Measurements from ENCODE around the gene TMEM106B. TPM values are rescaled to one million over a fixed set of nuclear protein-coding genes. Genes with fewer than 3 reads are reported as not detected.

The TMEM106B gene
- total RNA-seq, 2 donors from 2014 or later = 40.3 to 59.6 TPM

DNA sequence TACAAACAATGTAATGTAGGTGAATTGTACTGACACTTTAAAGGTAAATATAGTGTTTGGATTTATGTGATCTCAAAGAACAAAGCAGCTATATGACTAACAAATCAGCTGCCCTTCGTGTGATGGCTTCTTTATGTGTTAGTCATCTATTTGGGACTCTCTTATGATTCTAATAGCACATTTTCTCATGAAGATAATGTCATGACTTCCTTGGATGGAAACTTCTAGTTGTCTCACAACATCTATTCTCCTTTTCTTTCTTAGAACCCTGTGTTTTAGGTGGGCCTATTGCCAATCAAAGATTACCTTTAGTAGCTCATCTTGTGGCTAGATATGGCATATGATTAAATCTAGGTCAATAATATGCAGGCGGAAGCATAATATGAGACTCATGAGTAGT, 45.0 kb downstream of the TMEM106B start:
- H3K4me3 ChIP-seq (ENCODE audit: low read length) = no peak overlapping the region
- H3K9ac ChIP-seq (ENCODE audit: extremely low read depth, low read length, poor library complexity, severe bottlenecking) = no peak overlapping the region
- H3K4me1 ChIP-seq (ENCODE audit: control insufficient read depth, insufficient read depth, low read length) = no peaks in the 10 kb centered on the region
- Mint-ChIP-seq H3K27ac (no peak overlapping the region), H3K4me3 (no peak overlapping the region), H3K36me3 (ENCODE audit: low read depth) (no peaks in the 10 kb centered on the region), H3K9me3 (peaks cover 2% of the 10 kb centered on the region), H3K27me3 (ENCODE audit: insufficient read depth) (no peaks in the 10 kb centered on the region), H3K4me1 (no peaks in the 10 kb centered on the region)
- DNase-seq = no peak
- H3K9me3 ChIP-seq (ENCODE audit: control insufficient read depth, low read length) = no peaks in the 10 kb centered on the region
- H3K27ac ChIP-seq (ENCODE audit: low read depth, low read length) = no peak overlapping the region
- H3K27me3 ChIP-seq (ENCODE audit: control insufficient read depth, insufficient read depth, low read length, poor library complexity, severe bottlenecking) = no peaks in the 10 kb centered on the region
- TF ChIP-seq, protein P1, sequence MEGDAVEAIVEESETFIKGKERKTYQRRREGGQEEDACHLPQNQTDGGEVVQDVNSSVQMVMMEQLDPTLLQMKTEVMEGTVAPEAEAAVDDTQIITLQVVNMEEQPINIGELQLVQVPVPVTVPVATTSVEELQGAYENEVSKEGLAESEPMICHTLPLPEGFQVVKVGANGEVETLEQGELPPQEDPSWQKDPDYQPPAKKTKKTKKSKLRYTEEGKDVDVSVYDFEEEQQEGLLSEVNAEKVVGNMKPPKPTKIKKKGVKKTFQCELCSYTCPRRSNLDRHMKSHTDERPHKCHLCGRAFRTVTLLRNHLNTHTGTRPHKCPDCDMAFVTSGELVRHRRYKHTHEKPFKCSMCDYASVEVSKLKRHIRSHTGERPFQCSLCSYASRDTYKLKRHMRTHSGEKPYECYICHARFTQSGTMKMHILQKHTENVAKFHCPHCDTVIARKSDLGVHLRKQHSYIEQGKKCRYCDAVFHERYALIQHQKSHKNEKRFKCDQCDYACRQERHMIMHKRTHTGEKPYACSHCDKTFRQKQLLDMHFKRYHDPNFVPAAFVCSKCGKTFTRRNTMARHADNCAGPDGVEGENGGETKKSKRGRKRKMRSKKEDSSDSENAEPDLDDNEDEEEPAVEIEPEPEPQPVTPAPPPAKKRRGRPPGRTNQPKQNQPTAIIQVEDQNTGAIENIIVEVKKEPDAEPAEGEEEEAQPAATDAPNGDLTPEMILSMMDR (conservative IDR thresholded peaks at IDR 0.05) = no peak
- 92 to 100% methylated on average over 1 to 2 of the region's 2 CpGs for WGBS, 2 experiments (ENCODE audit: insufficient coverage in 1 of 2, insufficient read length in 1 of 2)
- H3K36me3 ChIP-seq (ENCODE audit: control insufficient read depth, insufficient read depth, low read length) = no peaks in the 10 kb centered on the region

DNA sequence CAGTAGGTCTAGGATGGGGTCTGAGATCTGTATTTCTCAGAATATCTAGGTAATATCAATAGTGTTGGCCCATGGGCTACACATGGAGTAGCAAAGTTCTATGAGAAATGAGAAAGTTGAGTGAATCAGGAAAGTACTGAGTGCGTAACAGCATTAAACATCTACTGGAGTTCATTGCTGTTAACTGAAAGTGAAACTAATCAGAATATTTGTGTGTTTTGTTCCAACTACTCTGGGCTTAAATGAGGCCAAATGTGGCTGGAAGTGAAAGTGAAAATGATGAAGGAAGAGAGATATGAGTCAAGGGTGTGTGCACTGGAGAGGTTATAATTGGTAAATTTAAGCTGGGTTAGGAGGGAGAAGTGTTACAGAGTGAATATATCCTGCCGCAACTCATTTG, 46.5 kb downstream of the TMEM106B start:
- Histone ChIP-seq H3K9me3 (ENCODE audit: control insufficient read depth, low read length) (no peaks in the 10 kb centered on the region), H3K36me3 (ENCODE audit: control insufficient read depth, insufficient read depth, low read length) (no peaks in the 10 kb centered on the region), H3K27ac (ENCODE audit: low read depth, low read length) (no peak overlapping the region), H3K4me3 (ENCODE audit: low read length) (no peak overlapping the region), H3K27me3 (ENCODE audit: control insufficient read depth, insufficient read depth, low read length, poor library complexity, severe bottlenecking) (no peaks in the 10 kb centered on the region), H3K9ac (ENCODE audit: extremely low read depth, low read length, poor library complexity, severe bottlenecking) (no peak overlapping the region), H3K4me1 (ENCODE audit: control insufficient read depth, insufficient read depth, low read length) (no peaks in the 10 kb centered on the region)
- H3K9me3 Mint-ChIP-seq = peaks cover 2% of the 10 kb centered on the region
- no peak overlapping the region for H3K27ac Mint-ChIP-seq
- H3K27me3 Mint-ChIP-seq (ENCODE audit: insufficient read depth) = no peaks in the 10 kb centered on the region
- H3K36me3 Mint-ChIP-seq (ENCODE audit: low read depth) = no peaks in the 10 kb centered on the region
- H3K4me3 Mint-ChIP-seq = no peak overlapping the region
- no peak for DNase-seq
- no peaks in the 10 kb centered on the region for H3K4me1 Mint-ChIP-seq
- WGBS, 2 experiments (ENCODE audit: insufficient coverage in 1 of 2, insufficient read length in 1 of 2) = 92 to 100% methylated on average over 1 to 2 of the region's 2 CpGs
- TF ChIP-seq, protein P1 (conservative IDR thresholded peaks at IDR 0.05) = no peak

DNA sequence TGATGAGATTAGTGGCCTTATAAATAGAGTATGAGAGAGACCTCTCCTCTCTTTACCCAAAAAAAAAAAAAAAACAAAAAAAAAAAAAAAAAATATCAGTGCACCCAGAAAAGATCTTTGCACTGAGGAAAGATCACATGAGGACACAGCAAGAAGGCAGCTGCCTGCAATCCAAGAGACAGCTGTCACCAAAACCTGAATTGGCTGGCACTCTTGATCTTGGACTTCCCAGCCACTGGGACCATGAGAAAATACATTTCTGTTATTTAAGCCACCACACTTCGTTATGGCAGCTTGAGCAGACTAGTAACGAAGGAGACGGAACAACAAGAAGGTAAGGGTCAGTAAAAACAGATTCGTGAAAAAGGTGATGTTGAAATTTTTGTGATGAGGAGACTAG, 47.0 kb downstream of the TMEM106B start:
- 88 to 90% methylated on average over 4 of the region's 4 CpGs for WGBS, 2 experiments (ENCODE audit: insufficient coverage in 1 of 2, insufficient read length in 1 of 2)
- Mint-ChIP-seq H3K9me3 (peaks cover 2% of the 10 kb centered on the region), H3K27ac (no peak overlapping the region)

More for the DNA sequence above, 47.0 kb downstream of the TMEM106B start:
- no peaks in the 10 kb centered on the region for H3K4me1 Mint-ChIP-seq
- H3K4me3 Mint-ChIP-seq = no peak overlapping the region
- no peaks in the 10 kb centered on the region for H3K27me3 Mint-ChIP-seq (ENCODE audit: insufficient read depth)
- no peaks in the 10 kb centered on the region for H3K9me3 ChIP-seq (ENCODE audit: control insufficient read depth, low read length)
- no peak overlapping the region for H3K9ac ChIP-seq (ENCODE audit: extremely low read depth, low read length, poor library complexity, severe bottlenecking)
- H3K27me3 ChIP-seq (ENCODE audit: control insufficient read depth, insufficient read depth, low read length, poor library complexity, severe bottlenecking) = no peaks in the 10 kb centered on the region
- no peak overlapping the region for H3K27ac ChIP-seq (ENCODE audit: low read depth, low read length)
- DNase-seq = no peak
- no peaks in the 10 kb centered on the region for H3K4me1 ChIP-seq (ENCODE audit: control insufficient read depth, insufficient read depth, low read length)
- no peaks in the 10 kb centered on the region for H3K36me3 Mint-ChIP-seq (ENCODE audit: low read depth)
- H3K36me3 ChIP-seq (ENCODE audit: control insufficient read depth, insufficient read depth, low read length) = no peaks in the 10 kb centered on the region
- no peak overlapping the region for H3K4me3 ChIP-seq (ENCODE audit: low read length)
- TF ChIP-seq, protein P1 (conservative IDR thresholded peaks at IDR 0.05) = no peak
